ENCODE data around the gene POU2F3. TPM values are rescaled to one million over a fixed set of nuclear protein-coding genes. Genes with fewer than 3 reads are reported as not detected.

The POU2F3 gene
- total RNA-seq, 1 donor from 2014 or later, result under 0.01 TPM

DNA sequence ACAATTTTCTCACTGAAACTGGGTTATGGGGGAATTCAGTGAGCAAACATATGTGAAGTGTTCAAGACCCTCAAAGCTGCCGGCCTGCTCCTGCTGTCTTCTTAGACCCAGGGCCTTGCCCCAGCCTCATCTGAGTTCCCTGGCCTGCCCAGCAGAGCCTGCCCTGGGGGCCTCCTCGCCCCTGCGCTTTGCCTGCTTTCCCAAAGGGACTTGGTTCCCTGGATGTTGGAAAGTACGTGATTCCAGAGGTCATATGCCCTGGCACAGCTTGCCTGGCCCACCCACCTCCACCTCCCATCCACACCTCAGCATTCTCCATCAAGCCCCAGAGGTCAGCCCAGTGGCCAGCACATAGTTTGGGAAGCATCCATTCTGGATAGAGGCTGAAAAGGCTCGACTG is 13.7 kb upstream of the POU2F3 start:
- DNase-seq (ENCODE audit: low read depth in 2 of 2), result no peak

GRCh38 chr11:120226714-120227113 is 13.2 kb upstream of the POU2F3 start:
- no peak for DNase-seq (ENCODE audit: low read depth in 2 of 2)

DNA sequence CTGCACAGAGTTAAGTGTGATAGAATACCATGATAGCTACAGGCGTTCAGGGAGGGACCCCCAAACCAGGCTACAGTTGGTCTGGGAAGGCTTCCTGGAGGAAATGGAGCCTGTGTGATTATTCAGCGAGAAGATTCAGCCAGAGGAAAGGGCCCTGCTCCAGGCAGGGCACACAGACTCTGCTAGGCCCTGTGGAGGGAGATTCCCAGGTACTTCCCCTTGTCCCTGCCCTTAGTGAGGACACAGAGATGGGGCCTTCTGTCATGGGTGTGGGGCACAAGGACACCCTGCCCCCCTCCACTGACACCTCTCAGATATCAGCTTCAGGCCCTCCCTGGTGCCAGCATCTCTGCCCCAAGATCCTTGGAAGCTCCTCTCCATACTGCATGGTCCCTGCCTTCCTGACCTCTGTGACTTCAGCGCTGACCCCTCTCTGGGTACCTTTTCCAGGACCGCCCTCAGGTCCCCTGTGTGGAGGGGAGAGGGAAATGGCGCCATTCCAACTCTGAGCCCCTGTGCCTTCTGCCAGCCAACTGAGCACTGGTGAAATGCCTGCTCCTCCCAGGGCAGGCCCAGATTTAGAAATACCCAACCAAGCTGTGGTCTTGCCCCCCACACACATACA is 12.6 kb upstream of the POU2F3 start:
- DNase-seq (ENCODE audit: low read depth in 2 of 2), result no peak

DNA sequence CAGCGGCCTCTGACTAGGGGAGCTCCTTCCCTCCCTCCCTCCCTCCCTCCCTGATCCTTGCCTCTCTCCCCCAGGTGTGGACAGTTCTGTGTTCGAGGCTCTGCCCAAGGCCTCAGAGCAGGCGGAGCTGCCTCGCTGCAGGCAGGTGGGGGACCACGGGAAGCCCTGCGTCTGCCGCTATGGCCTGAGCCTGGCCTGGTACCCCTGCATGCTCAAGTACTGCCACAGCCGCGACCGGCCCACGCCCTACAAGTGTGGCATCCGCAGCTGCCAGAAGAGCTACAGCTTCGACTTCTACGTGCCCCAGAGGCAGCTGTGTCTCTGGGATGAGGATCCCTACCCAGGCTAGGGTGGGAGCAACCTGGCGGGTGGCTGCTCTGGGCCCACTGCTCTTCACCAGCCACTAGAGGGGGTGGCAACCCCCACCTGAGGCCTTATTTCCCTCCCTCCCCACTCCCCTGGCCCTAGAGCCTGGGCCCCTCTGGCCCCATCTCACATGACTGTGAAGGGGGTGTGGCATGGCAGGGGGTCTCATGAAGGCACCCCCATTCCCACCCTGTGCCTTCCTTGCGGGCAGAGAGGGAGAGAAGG is 11.1 kb upstream of the POU2F3 start:
- no peak for DNase-seq (ENCODE audit: low read depth in 2 of 2)

DNA sequence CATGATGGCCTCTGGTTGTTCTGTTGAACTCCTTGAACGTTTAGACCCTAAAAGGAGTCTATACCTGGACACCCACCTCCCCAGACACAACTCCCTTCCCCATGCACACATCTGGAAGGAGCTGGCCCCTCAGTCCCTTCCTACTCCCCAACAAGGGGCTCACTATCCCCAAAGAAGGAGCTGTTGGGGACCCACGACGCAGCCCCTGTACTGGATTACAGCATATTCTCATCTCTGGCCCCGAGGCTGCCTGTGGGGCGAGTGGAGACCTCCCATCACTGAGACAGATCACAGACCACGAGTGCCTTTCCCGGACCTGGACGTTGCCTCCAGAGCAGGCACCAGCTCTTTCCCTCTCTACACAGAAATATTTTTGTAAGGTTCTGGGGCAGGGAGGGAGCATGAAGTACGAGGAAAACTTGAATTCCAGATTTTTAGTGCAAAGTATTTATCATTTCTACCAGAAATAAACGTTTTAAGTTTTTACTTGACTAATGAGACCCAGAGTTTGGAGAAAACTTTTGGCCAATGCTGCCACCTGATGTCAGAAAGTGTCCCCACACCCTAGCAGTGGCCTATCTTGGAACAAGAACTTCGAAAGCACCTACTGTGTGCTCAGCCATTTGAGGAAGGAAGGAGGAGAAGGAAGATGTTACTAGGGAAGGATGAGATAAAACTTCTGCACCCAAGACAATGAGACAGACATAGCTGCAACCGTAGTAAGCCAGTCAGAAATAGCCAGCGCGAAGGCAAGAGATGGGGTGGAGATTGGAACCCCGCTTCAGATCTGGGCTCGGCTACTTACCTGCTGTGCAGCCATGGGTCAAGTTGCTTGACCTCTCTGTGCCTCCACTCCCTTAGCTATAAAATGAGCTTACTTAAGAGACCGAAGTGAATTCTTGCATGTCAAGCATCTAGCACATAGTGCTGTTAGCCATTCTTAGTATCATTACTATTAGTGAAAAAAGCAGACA is 10.2 kb upstream of the POU2F3 start:
- DNase-seq (ENCODE audit: low read depth in 2 of 2), result peak in 1 of 2 donors; percentile 42

GRCh38 chr11:120230433-120231071 is 9.4 kb upstream of the POU2F3 start:
- DNase-seq (ENCODE audit: low read depth in 2 of 2), result no peak

DNA sequence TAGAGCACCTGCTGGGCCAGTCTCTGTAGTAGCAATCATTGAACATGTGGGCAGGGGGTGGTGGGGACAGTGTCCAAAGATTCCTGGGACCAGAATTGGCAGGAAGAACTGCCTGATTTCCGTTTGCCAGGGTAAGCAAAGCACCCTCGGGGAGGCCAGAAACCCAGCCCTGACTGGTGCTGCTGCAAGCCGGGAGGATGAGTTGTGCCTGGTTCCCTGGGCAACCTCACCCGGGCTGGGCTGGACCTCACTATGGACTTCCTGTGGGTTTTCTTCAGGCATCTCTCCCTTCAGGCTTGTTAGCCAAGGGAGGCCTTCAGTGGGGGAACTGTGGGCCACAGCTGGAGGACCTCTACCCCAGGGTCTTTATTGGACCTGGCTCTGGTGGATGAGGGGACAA is 8.0 kb upstream of the POU2F3 start:
- DNase-seq (ENCODE audit: low read depth in 2 of 2), result no peak

DNA sequence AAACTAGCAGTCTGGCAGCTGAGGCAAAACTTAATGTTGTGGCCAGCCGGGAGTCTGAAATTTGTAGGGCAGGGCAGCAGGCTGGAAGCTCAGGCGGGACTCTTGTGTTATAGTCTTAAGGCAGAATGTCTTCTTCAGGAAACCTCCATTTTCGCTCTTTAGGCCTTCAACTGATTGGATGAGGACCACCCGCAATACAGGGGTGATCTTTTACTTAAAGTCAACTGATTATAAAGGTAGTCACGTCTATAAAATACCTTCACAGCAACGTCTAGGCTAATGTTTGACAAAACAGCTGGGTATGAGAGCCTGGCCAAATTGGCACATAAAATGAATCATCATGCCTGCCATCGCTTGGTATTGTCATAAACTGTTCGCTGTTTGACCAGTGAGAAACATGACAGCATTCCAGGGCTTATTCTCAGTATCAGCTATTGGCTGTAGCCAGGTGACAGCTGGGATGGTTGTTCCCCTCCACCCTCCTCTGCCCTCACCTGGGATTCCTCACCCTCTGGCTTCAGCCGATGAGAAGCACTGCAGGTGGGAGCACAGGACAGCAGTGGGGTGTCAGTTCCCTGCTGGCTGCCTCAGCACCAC is 6.6 kb upstream of the POU2F3 start:
- DNase-seq (ENCODE audit: low read depth in 2 of 2), result no peak

DNA sequence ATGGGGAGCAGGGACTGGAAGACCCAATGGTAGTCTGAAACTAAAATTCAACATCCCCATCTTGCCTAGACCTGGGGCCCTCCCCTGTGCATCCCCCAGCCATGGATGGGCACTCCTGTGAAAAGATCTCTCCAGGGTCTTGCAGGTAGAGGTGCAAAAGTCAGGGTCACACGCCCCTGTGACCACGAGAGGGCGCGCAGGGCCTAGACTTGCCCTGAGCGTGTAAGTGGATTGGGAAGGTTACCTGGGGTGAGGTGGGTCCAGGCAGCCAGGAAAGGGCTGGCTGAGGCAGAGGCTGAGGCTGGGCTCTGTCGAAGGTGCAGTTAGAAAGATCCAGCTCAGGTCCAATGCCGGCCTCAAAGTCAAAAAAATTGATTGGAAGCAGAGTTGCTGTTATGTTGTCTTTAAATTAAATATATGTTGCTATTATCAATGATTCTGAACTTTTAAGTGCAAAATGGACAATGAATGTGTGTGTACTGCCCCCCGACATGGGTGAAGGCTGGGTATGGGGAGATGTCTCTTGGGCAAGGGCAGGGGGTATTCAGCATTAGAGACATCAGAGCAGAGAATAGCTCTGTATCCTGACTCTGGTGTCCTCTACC is 4.8 kb upstream of the POU2F3 start:
- peak in 1 of 2 donors; percentile 67 for DNase-seq (ENCODE audit: low read depth in 2 of 2)

- no peak for DNase-seq (ENCODE audit: low read depth in 2 of 2)
These were observed 3.5 kb upstream of the POU2F3 start for GRCh38 chr11:120236169-120237107.

- no peak for DNase-seq (ENCODE audit: low read depth in 2 of 2)
These were observed 846 bp upstream of the POU2F3 start for GRCh38 chr11:120238968-120239620.

GRCh38 chr11:120240866-120241265 is 926 bp downstream of the POU2F3 start:
- DNase-seq (ENCODE audit: low read depth in 2 of 2), result no peak

DNA sequence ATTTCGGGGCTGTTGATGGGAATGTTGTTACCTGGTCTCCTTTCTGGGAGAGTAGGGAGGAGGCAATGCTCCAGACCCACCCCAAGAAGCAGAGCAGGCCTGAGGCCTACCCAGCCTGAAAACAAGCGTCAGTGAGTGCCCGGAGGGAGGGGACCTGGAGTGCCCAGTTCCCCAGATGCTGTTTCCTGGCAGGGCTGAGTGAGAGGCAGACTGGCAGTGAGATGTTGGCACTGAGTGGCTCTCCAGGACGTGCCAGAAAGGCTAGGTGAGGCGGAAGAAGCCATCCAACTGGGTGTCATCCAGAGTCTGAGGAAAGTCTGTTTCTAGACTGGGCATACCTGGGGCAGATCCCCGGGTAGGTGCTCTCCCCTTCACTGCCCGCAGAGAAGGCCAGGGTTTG is 1.3 kb downstream of the POU2F3 start:
- DNase-seq (ENCODE audit: low read depth in 2 of 2), result no peak

GRCh38 chr11:120243221-120243620 is 3.3 kb downstream of the POU2F3 start:
- DNase-seq (ENCODE audit: low read depth in 2 of 2), result no peak

GRCh38 chr11:120244476-120245365 is 4.8 kb downstream of the POU2F3 start:
- no peak for DNase-seq (ENCODE audit: low read depth in 2 of 2)

- no peak for DNase-seq (ENCODE audit: low read depth in 2 of 2)
These were observed 5.5 kb downstream of the POU2F3 start for GRCh38 chr11:120245434-120245833.

DNA sequence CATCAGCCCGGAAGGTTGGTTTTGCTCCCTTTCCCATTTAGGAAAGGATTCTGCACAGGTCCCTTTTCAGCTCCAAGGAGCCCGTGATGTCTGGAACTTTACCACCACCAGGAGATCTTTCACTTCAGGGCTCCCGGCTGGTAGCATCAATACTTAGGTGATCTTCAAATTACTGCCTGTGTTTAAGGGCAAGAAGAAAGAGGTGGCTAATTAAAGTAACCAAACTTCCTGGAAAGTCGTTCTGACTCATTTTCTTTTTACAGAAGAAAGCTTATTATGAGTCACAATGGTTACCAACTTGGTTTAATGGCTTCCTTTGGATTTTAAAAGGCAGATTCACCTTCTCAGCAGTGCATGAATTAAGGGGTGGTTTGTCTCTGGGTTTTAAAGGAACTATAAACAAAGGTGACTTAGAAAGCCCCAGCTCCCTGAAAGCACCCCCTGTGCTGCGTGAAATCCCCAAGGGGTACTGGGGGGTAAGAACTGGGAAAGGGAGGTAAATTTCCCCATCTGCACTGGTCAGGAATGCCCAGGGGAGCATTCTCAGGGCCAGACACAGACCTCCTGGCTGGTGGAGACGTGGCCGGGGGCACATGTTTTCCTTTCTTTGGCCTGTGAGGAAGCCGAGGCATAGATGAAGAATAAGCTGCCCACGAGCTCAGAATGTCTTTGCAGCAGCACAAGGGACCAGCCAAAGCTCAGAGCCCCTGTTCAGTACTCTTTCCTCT is 8.8 kb downstream of the POU2F3 start:
- no peak for DNase-seq (ENCODE audit: low read depth in 2 of 2)

Measured in dermis microvascular lymphatic vessel endothelial cell (primary cell).